IPS DF 4.7 (cell line): ENCODE data around the gene CD2AP.
"Not testable (repeated sequence)": the region's sequence is repeated elsewhere in the genome, so short reads cannot be mapped to it uniquely, and the experiment has no call there.

Experiments used
- DNase-seq: peaks from one replicate; pipeline ENCODE4 v3.0.0-alpha.2; 2013; ENCODE audit warnings: low spot score; ENCODE audit errors: extremely low read depth

CD2AP gene

GRCh38 chr6:47477497-47478232, at the start of gene CD2AP:
Gene CD2AP, plus strand, starts transcription at chr6:47477789. Its CDS starts 456 bp downstream, at chr6:47478245.
- peak; percentile 69 for DNase-seq

- DNase-seq = no peak
These were observed 49.3 kb upstream of the CD2AP start for GRCh38 chr6:47428288-47428687.

- DNase-seq = peak; percentile 81
These were observed 48.6 kb upstream of the CD2AP start for GRCh38 chr6:47428746-47429664.

GRCh38 chr6:47434372-47435253, 43.0 kb upstream of the CD2AP start:
- no peak for DNase-seq

GRCh38 chr6:47435254-47435612, 42.4 kb upstream of the CD2AP start:
- DNase-seq = no peak

- no peak for DNase-seq
These were observed 40.0 kb upstream of the CD2AP start for GRCh38 chr6:47437592-47437991.

GRCh38 chr6:47438481-47439347, 38.9 kb upstream of the CD2AP start:
- no peak for DNase-seq

- no peak for DNase-seq
These were observed 38.3 kb upstream of the CD2AP start for GRCh38 chr6:47439348-47439668.

GRCh38 chr6:47440719-47441118, 36.9 kb upstream of the CD2AP start:
- no peak for DNase-seq

- DNase-seq = not testable (repeated sequence)
These were observed 32.6 kb upstream of the CD2AP start for GRCh38 chr6:47444964-47445363.

GRCh38 chr6:47446669-47447330, 30.8 kb upstream of the CD2AP start:
- no peak for DNase-seq

- no peak for DNase-seq
These were observed 29.9 kb upstream of the CD2AP start for GRCh38 chr6:47447722-47448121.

- no peak for DNase-seq
These were observed 26.4 kb upstream of the CD2AP start for GRCh38 chr6:47451162-47451561.

GRCh38 chr6:47452899-47453298, 24.7 kb upstream of the CD2AP start:
- no peak for DNase-seq

GRCh38 chr6:47453372-47453936, 24.1 kb upstream of the CD2AP start:
- no peak for DNase-seq

- DNase-seq = no peak
These were observed 22.7 kb upstream of the CD2AP start for GRCh38 chr6:47454713-47455396.

- DNase-seq = no peak
These were observed 21.9 kb upstream of the CD2AP start for GRCh38 chr6:47455533-47456209.

GRCh38 chr6:47456536-47456975, 21.0 kb upstream of the CD2AP start:
- DNase-seq = no peak

GRCh38 chr6:47457370-47457769, 20.2 kb upstream of the CD2AP start:
- DNase-seq = no peak
